CD4-positive, alpha-beta memory T cell (primary cell): Measurements from ENCODE around the gene CREB1. TPM values are rescaled to one million over a fixed set of nuclear protein-coding genes. Genes with fewer than 3 reads are reported as not detected.

Experiments used
- CTCF ChIA-PET: fragments of 350-600 bp; sonication (Branson Sonifier 250); formaldehyde crosslinking; loops from one replicate; lab custom pipeline; 2021; ENCODE audit warnings: inconsistent platforms; ENCODE audit not compliant: partially characterized antibody; lab: Charles Lee
- POLR2A ChIA-PET: fragments of 350-600 bp; sonication (Branson Sonifier 250); formaldehyde crosslinking; loops from one replicate; lab custom pipeline; 2021; ENCODE audit not compliant: partially characterized antibody; lab: Charles Lee
- DNase-seq, 5 donors: peaks; one replicate each; pipeline versions ENCODE4 v3.0.0 to v3.0.0-alpha.2; 2020 to 2022; ENCODE audit warnings: mixed read lengths in 1 of 5
- H3K27ac ChIP-seq: one replicate; pipeline ENCODE4 v1.7.0; 2013; ENCODE audit warnings: low read depth, low read length
- H3K27me3 ChIP-seq: 2 replicates; pipeline ENCODE4 v1.7.0; 2013; ENCODE audit warnings: mild to moderate bottlenecking, low read length, moderate library complexity; ENCODE audit not compliant: insufficient read depth
- H3K36me3 ChIP-seq: 2 replicates; pipeline ENCODE4 v1.7.0; 2013; ENCODE audit warnings: mild to moderate bottlenecking, low read length, moderate library complexity; ENCODE audit not compliant: insufficient read depth
- H3K4me1 ChIP-seq: 2 replicates; pipeline ENCODE4 v1.7.0; 2013; ENCODE audit warnings: mild to moderate bottlenecking, low read length, moderate library complexity; ENCODE audit not compliant: insufficient read depth
- H3K4me3 ChIP-seq, 2 donors: one replicate each; pipeline ENCODE4 v1.7.0; 2013; ENCODE audit warnings: low read length in 2 of 2, mild to moderate bottlenecking in 1 of 2
- H3K9me3 ChIP-seq, 2 donors: one replicate each; pipeline ENCODE4 v1.7.0; 2013; ENCODE audit warnings: low read length in 2 of 2, control low read depth in 1 of 2; ENCODE audit not compliant: control insufficient read depth in 1 of 2
- H3K27ac Mint-ChIP-seq, 7 donors: one replicate each; pipeline ENCODE4 v1.8.0; 2020 to 2021; ENCODE audit warnings: mixed read lengths in 7 of 7, mild to moderate bottlenecking in 6 of 7, inconsistent platforms in 3 of 7, moderate library complexity in 3 of 7
- H3K27me3 Mint-ChIP-seq, 2 donors: one replicate each; pipeline ENCODE4 v1.8.0; 2020 to 2021; ENCODE audit warnings: mixed read lengths in 2 of 2
- H3K36me3 Mint-ChIP-seq, 2 donors: one replicate each; pipeline ENCODE4 v1.8.0; 2020 to 2021; ENCODE audit warnings: mixed read lengths in 2 of 2, inconsistent platforms in 1 of 2, mild to moderate bottlenecking in 1 of 2
- H3K4me1 Mint-ChIP-seq, 4 donors: one replicate each; pipeline ENCODE4 v1.8.0; 2020 to 2021; ENCODE audit warnings: mixed read lengths in 4 of 4, mild to moderate bottlenecking in 1 of 4
- H3K4me3 Mint-ChIP-seq, 8 donors: one replicate each; pipeline ENCODE4 v1.8.0; 2020 to 2021; ENCODE audit warnings: mixed read lengths in 8 of 8, mild to moderate bottlenecking in 7 of 8, moderate library complexity in 6 of 8, inconsistent platforms in 3 of 8
- H3K9me3 Mint-ChIP-seq, 8 donors: one replicate each; pipeline ENCODE4 v1.8.0; 2020 to 2021; ENCODE audit warnings: mixed read lengths in 8 of 8, mild to moderate bottlenecking in 5 of 8, inconsistent platforms in 3 of 8, moderate library complexity in 1 of 8
- intact Hi-C: fragments of 100-400 bp; cut with micrococcal nuclease; formaldehyde crosslinking; loops from one replicate; pipeline ENCODE4 v1.15.1; 2023
- polyA plus RNA-seq, 2 donors: library from polyadenylated mRNA; unstranded; fragments of 300-500 nt; fragmentation: Illumina TruSeq; gene quantifications; one replicate each; pipeline ENCODE4 v1.2.3, GENCODE V29; 2021
- total RNA-seq, 2 experiments: library from RNA; stranded (reverse); gene quantifications; one replicate each; pipeline ENCODE4 v1.2.3, GENCODE V29; 2021

Gene CREB1
- total and polyA plus RNA-seq, 4 experiments from 2014 or later = 60.0 to 128 (median 102) TPM

DNA sequence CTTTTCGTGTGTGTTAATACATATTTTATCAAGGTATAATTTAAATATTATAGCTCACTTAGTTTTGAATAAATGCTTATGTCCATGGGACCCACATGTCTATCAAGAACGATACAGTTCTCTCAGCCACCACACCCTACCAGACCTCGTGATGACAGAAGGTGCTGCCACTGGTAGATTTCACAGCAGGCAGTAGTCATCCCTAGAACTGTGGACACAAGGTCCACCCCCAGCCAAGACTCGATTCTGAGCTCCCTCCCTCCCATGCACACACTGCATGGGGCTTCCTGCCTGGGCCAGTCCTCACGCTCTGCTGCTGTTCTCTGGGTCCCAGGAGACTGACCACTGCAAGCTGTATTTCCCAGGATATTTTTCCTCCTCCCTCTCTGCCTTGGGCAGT is 26.5 kb upstream of the CREB1 start:
- Mint-ChIP-seq H3K4me1 (peaks cover 22 to 47% (median 32%) of the 10 kb centered on the region in 4 donors), H3K4me3 (no peak overlapping the region), H3K27ac (peak overlapping the region in 3 of 7 donors; percentile 3 to 61 (median 38)), H3K27me3 (no peaks in the 10 kb centered on the region), H3K36me3 (peaks cover 0 to 1% of the 10 kb centered on the region in 2 donors), H3K9me3 (no peaks in the 10 kb centered on the region)
- no peak overlapping the region for H3K4me3 ChIP-seq
- DNase-seq = no peak
- H3K9me3 ChIP-seq = no peaks in the 10 kb centered on the region
- CTCF ChIA-PET = interaction anchor here (0.9 to 1.5 kb wide), 4 partner anchors 9 to 539 kb away, joined by 3 to 6 read pairs (median 4); no protein-coding TSS in a partner anchor
- no peaks in the 10 kb centered on the region for H3K27me3 ChIP-seq
- no peaks in the 10 kb centered on the region for H3K36me3 ChIP-seq
- intact Hi-C loops = no loop called here
- H3K27ac ChIP-seq = no peak overlapping the region
- POLR2A ChIA-PET = interaction anchor here (1.5 kb wide), 1 partner anchor 27 kb away, joined by 4 read pairs; the partner anchor contains the start of gene CREB1
- H3K4me1 ChIP-seq = peaks cover 27% of the 10 kb centered on the region

DNA sequence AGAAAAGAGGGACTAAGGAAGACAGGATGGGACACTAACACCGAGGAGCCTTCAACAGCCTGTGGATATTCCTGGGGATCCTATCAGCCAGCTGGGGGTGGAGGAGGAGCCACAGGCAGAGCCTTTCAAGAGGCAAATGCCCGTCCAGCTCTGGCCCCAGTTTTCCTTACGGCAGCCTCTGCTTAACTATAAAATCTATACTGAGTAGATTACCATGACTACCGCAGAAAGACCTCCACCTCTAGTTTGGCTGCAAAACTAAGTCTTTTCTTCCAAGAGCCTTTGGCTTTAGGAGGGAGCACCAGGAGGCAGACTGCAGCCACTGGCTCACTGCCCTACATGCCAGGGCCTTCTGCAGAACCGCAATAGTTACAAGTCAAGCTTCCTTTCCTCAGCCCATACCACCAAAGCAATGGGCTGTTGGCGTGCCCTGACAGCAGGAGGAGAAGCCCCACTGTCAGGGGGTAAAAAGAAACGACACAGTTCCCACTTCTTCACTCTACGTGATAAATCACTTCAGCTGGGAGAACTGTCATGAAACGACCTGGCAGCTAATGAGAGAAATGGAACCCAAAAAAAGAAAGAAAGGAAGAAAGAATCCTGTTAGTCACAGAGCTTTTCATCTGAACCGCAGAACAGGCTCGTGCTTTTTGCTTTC is 25.1 kb upstream of the CREB1 start:
- no peak for DNase-seq
- no peak overlapping the region for H3K27ac ChIP-seq
- Mint-ChIP-seq H3K36me3 (peaks cover 0 to 1% of the 10 kb centered on the region in 2 donors), H3K4me3 (peak overlapping the region in 3 of 8 donors; percentile 4 to 61 (median 51)), H3K27me3 (no peaks in the 10 kb centered on the region), H3K27ac (peak overlapping the region in 3 of 7 donors; percentile 31 to 38 (median 33)), H3K9me3 (no peaks in the 10 kb centered on the region), H3K4me1 (peaks cover 19 to 42% (median 28%) of the 10 kb centered on the region in 4 donors)
- POLR2A ChIA-PET = interaction anchor here (1.7 kb wide), 1 partner anchor 521 kb away, joined by 3 read pairs; the partner anchor contains the start of gene PLEKHM3
- H3K9me3 ChIP-seq = no peaks in the 10 kb centered on the region
- H3K4me1 ChIP-seq = peaks cover 21% of the 10 kb centered on the region
- H3K4me3 ChIP-seq = no peak overlapping the region
- CTCF ChIA-PET = interaction anchor here (0.6 to 1.2 kb wide), 3 partner anchors 26 to 704 kb away, joined by 3 to 5 read pairs (median 4); no protein-coding TSS in a partner anchor
- no peaks in the 10 kb centered on the region for H3K36me3 ChIP-seq
- no peaks in the 10 kb centered on the region for H3K27me3 ChIP-seq
- intact Hi-C loops = no loop called here

DNA sequence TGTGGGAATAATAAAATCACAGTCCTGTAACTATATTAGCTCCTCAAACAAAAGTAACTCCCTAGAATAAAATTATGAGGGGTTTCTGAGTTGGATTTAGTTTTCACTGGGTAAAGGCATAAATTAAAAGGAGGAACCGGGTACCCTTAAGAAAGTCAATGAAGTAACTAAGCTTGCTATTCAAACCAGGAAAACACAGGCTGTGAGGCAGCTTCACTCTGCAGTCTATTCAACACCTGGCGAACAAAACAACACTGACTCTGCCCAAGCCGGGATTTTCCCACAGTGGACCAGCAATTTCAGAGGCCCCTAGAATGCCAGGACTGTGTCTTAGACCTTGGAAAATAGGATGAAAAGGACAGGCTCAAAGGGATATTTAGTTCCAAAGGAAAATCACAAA is 24.6 kb upstream of the CREB1 start:
- Mint-ChIP-seq H3K9me3 (no peaks in the 10 kb centered on the region), H3K27me3 (no peaks in the 10 kb centered on the region), H3K27ac (peak overlapping the region in 2 of 7 donors; percentile 31 to 38), H3K4me1 (peaks cover 19 to 42% (median 28%) of the 10 kb centered on the region in 4 donors), H3K36me3 (peaks cover 0 to 3% of the 10 kb centered on the region in 2 donors), H3K4me3 (peak overlapping the region in 1 of 8 donors; percentile 11)
- Histone ChIP-seq H3K36me3 (no peaks in the 10 kb centered on the region), H3K4me3 (no peak overlapping the region), H3K9me3 (no peaks in the 10 kb centered on the region), H3K27ac (no peak overlapping the region), H3K27me3 (no peaks in the 10 kb centered on the region), H3K4me1 (peaks cover 21% of the 10 kb centered on the region)
- intact Hi-C loops = no loop called here
- no peak for DNase-seq
- ChIA-PET CTCF (interaction anchor here (0.6 to 1.2 kb wide), 2 partner anchors 26 to 82 kb away, joined by 3 to 4 read pairs; no protein-coding TSS in a partner anchor), POLR2A (interaction anchor here (1.2 to 1.7 kb wide), 2 partner anchors 20 to 521 kb away, joined by 3 read pairs; partner anchors contain the start of gene PLEKHM3)

DNA sequence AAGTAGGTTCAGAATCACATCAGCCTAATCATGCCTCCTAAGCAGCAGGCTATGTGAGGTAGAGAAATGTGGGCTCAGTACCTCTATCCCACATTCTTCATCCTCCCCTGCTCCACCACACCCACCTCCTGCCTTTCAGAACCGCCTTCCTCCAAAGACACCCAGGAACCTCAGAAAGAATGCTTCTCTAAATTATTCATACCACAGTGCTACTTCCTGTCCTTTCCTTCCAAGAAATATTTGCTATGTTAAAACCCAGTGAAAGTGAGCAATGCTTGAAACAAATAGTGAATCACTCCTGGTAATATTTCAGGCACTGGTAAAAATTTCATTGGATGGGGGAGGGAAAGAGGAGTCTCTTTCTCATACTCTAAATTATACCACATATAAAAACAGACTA is 24.0 kb upstream of the CREB1 start:
- peaks cover 19 to 42% (median 28%) of the 10 kb centered on the region in 4 donors for H3K4me1 Mint-ChIP-seq
- Histone ChIP-seq H3K4me3 (no peak overlapping the region), H3K9me3 (no peaks in the 10 kb centered on the region), H3K27me3 (no peaks in the 10 kb centered on the region), H3K27ac (no peak overlapping the region), H3K36me3 (no peaks in the 10 kb centered on the region), H3K4me1 (peaks cover 21% of the 10 kb centered on the region)
- H3K4me3 Mint-ChIP-seq = peak overlapping the region in 6 of 8 donors; percentile 28 to 72 (median 52)
- ChIA-PET POLR2A (interaction anchor here (1.2 to 1.7 kb wide), 2 partner anchors 20 to 520 kb away, joined by 3 read pairs; partner anchors contain the start of gene PLEKHM3), CTCF (interaction anchor here (1.2 kb wide), 1 partner anchor 82 kb away, joined by 4 read pairs; no protein-coding TSS in a partner anchor)
- intact Hi-C loops = no loop called here
- H3K9me3 Mint-ChIP-seq = no peaks in the 10 kb centered on the region
- H3K36me3 Mint-ChIP-seq = peaks cover 0 to 3% of the 10 kb centered on the region in 2 donors
- no peak for DNase-seq
- H3K27me3 Mint-ChIP-seq = no peaks in the 10 kb centered on the region
- H3K27ac Mint-ChIP-seq = peak overlapping the region in 4 of 7 donors; percentile 0 to 90 (median 31)

DNA sequence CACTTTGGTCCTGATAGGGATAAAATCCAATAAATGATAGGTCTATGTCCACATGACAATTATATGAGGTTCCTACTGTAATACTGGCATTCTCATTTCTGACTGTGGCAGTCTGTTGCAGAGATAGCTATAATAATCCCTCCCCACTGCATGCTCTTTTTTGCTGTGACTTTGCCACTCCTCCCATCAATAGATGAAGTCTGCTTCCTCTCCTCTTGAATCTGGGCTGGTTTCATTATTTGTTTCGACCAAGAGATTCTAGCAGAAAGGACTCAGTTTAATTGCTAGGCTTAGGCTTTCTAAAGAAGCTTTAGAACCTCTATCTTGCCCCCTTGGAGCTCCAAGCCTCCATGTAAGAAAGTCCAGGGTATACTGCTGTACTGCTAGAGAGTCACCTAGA is 23.3 kb upstream of the CREB1 start:
- H3K27me3 Mint-ChIP-seq = no peaks in the 10 kb centered on the region
- peak overlapping the region in 4 of 7 donors; percentile 8 to 86 (median 48) for H3K27ac Mint-ChIP-seq
- Histone ChIP-seq H3K27ac (no peak overlapping the region), H3K36me3 (no peaks in the 10 kb centered on the region), H3K27me3 (no peaks in the 10 kb centered on the region), H3K9me3 (no peaks in the 10 kb centered on the region), H3K4me1 (peaks cover 21% of the 10 kb centered on the region), H3K4me3 (no peak overlapping the region)
- no peak for DNase-seq
- peaks cover 19 to 41% (median 28%) of the 10 kb centered on the region in 4 donors for H3K4me1 Mint-ChIP-seq
- peak overlapping the region in 6 of 8 donors; percentile 17 to 69 (median 58) for H3K4me3 Mint-ChIP-seq
- ChIA-PET POLR2A (interaction anchor here (0.7 to 2.4 kb wide), 4 partner anchors 19 to 119 kb away, joined by 3 to 11 read pairs (median 3); partner anchors contain the start of gene METTL21A), CTCF (interaction anchor here (1.3 kb wide), 2 partner anchors 120 to 466 kb away, joined by 3 to 4 read pairs; no protein-coding TSS in a partner anchor)
- intact Hi-C loops = no loop called here
- H3K9me3 Mint-ChIP-seq = no peaks in the 10 kb centered on the region
- H3K36me3 Mint-ChIP-seq = peaks cover 0 to 3% of the 10 kb centered on the region in 2 donors

DNA sequence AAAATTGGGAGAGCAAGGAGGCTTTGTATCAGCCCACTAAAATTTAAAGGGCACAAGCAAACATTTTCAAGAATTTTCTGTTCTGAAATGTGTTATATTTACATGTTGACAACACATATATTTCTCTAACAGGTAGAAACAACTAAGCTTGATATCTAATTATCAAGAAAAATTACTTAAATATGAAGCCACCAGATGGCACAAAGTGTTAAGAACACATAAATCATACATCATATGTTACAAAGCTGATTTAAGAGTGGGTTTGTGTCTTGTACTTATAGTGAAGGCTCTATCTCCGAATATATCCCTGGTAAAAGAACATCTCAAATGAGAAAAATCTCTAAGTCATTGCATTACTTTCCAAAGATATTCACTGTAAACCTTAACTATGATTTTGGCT is 19.6 kb upstream of the CREB1 start:
- H3K4me1 Mint-ChIP-seq = peaks cover 14 to 20% (median 19%) of the 10 kb centered on the region in 4 donors
- Histone ChIP-seq H3K4me1 (peaks cover 19% of the 10 kb centered on the region), H3K36me3 (no peaks in the 10 kb centered on the region), H3K27ac (no peak overlapping the region), H3K4me3 (no peak overlapping the region), H3K27me3 (no peaks in the 10 kb centered on the region), H3K9me3 (no peaks in the 10 kb centered on the region)
- ChIA-PET CTCF (interaction anchor here (0.8 to 1.7 kb wide), 8 partner anchors 10 to 530 kb away, joined by 3 to 6 read pairs (median 5); partner anchors contain the start of genes CCNYL1 and METTL21A), POLR2A (interaction anchor here (0.6 to 1.4 kb wide), 3 partner anchors 15 to 201 kb away, joined by 3 to 5 read pairs (median 4); partner anchors contain the start of genes CCNYL1 and CREB1)
- DNase-seq = no peak
- no peak overlapping the region for H3K4me3 Mint-ChIP-seq
- H3K36me3 Mint-ChIP-seq = peaks cover 2 to 5% of the 10 kb centered on the region in 2 donors
- H3K9me3 Mint-ChIP-seq = no peaks in the 10 kb centered on the region
- intact Hi-C loops = loop anchor here (1.0 to 2.0 kb wide), 2 partner anchors 19 to 562 kb away; partner anchors contain the start of gene CREB1
- no peak overlapping the region for H3K27ac Mint-ChIP-seq
- H3K27me3 Mint-ChIP-seq = no peaks in the 10 kb centered on the region
